Omental fat pad (tissue), 4 donors: ENCODE results near the gene SMIM1. TPM values are rescaled to one million over a fixed set of nuclear protein-coding genes. Genes with fewer than 3 reads are reported as not detected.
"Not testable (repeated sequence)": the region's sequence is repeated elsewhere in the genome, so short reads cannot be mapped to it uniquely, and the experiment has no call there.

ENCODE experiments used
- ATAC-seq: fragments of 150-250 bp; one replicate; pipeline ENCODE4 v1.9.1; 2016; ENCODE audit warnings: mild to moderate bottlenecking, moderate library complexity; ENCODE audit not compliant: low FRiP score
- DNase-seq: peaks from one replicate; pipeline ENCODE4 v3.0.0-alpha.2; 2019; ENCODE audit warnings: low spot score
- total RNA-seq, 4 donors: library from RNA; depleted of rRNA; stranded (reverse); fragments of >200 nt; gene quantifications; one replicate each; pipeline ENCODE4 v1.1.0, GENCODE V29; 2016
- TF ChIP-seq, protein P1 (sequence below), 3 donors: fragments of 450-650 bp; IDR thresholded peaks; one replicate each; pipeline ENCODE4 v1.5.1; 2016 to 2017; ENCODE audit warnings: antibody characterized with exemption in 3 of 3, mild to moderate bottlenecking in 3 of 3, moderate library complexity in 2 of 3

The SMIM1 gene
- total RNA-seq, 4 donors from 2014 or later, result 4.3 to 4.6 TPM; not detected in 2

- TF ChIP-seq, protein P1, sequence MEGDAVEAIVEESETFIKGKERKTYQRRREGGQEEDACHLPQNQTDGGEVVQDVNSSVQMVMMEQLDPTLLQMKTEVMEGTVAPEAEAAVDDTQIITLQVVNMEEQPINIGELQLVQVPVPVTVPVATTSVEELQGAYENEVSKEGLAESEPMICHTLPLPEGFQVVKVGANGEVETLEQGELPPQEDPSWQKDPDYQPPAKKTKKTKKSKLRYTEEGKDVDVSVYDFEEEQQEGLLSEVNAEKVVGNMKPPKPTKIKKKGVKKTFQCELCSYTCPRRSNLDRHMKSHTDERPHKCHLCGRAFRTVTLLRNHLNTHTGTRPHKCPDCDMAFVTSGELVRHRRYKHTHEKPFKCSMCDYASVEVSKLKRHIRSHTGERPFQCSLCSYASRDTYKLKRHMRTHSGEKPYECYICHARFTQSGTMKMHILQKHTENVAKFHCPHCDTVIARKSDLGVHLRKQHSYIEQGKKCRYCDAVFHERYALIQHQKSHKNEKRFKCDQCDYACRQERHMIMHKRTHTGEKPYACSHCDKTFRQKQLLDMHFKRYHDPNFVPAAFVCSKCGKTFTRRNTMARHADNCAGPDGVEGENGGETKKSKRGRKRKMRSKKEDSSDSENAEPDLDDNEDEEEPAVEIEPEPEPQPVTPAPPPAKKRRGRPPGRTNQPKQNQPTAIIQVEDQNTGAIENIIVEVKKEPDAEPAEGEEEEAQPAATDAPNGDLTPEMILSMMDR (IDR thresholded peaks at IDR 0.05), result no peak
- DNase-seq, result no peak
Observed at GRCh38 chr1:3795453-3796214, 23.1 kb downstream of the SMIM1 start.

DNA sequence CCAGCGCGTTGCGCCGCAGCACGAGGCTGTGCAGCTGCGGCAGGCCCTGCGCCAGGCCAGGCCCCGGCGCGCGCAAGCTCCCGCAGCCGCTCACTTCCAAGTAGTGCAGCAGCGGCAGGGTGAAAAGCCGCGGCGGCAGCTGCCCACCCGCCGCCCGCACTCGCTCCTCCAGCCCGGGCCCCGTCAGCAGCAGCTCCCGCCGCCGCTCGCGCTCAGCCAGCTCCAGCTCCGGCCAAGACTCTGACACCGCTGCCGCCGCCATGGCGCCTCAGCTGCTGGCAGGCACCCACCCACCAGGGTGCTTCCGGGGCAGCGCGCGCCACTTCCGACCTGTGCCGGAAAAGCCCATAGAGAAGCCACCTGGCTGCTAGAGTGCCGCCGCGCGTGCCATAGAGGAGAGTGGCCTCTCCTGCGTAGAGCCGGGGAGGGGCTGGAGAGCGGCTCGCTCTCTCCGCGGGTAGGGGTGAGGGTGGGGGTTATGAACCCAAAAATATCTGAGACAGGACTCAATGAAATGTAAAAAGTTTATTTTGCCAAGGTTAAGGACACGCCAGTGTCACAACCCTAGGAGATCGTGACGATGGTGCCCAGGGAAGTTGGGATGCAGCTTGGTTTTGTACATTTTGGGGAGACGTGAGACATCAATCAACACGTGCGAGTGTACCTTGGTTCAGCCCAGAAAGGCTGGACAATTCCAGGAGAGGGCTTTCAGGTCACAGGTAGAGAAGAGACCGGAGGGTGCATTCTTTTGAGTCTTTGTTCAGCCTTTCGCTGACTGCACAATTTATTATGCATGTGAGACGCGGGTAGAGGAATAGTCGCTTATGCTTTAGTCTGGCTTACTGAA is 23.9 kb downstream of the SMIM1 start, which contains the start of gene LRRC47:
Gene LRRC47 (minus strand): TSS at position 284 of the 847 bp plus-strand sequence. CDS start 22 bp downstream, at position 262.
- TF ChIP-seq, protein P1 (IDR thresholded peaks at IDR 0.05), result no peak
- ATAC-seq (peak; percentile 96), DNase-seq (peak; percentile 71)

More at GRCh38 chr1:3795453-3796214, 23.1 kb downstream of the SMIM1 start:
- ATAC-seq, result peak; percentile 13

DNA sequence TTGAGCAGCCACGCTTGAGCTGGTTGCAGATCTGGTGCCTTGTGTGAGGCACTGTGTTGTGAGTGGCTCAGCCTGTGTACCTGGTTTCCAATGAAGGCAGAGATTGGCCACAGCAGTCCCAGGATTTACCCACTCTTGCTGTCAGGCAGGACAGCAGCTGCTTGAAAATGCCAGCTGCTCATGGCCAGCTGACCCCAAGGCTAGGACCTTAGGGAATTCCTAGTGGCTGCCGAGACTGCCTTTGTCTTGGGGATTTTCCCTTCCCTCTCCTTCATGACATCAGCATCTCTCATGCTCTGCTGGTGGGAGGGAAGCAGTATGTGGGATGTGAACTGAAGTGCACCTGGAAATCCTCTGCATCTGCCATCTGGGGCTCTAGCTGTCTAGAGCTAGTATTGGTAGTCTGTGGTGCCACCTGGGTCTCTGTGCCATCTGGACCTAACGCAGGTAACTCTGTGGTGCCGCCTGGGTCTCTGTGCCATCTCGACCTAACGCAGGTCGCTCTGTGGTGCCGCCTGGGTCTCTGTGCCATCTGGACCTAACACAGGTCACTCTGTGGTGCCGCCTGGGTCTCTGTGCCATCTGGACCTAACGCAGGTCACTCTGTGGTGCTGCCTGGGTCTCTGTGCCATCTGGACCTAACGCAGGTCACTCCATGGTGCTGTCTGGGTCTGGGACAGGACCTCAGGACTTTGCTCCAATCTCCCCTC is 27.6 kb downstream of the SMIM1 start:
- no peak for DNase-seq
- ATAC-seq, result no peak
- TF ChIP-seq, protein P1 (IDR thresholded peaks at IDR 0.05), result no peak

GRCh38 chr1:3800795-3801194 is 28.2 kb downstream of the SMIM1 start:
- ATAC-seq, DNase-seq: not testable (repeated sequence)

GRCh38 chr1:3803905-3804626 is 31.5 kb downstream of the SMIM1 start:
- TF ChIP-seq, protein P1 (IDR thresholded peaks at IDR 0.05), result no peak
- DNase-seq, result no peak
- no peak for ATAC-seq

- DNase-seq, ATAC-seq: not testable (repeated sequence)
Observed at GRCh38 chr1:3804627-3804944, 32.0 kb downstream of the SMIM1 start.

GRCh38 chr1:3805038-3805437 is 32.5 kb downstream of the SMIM1 start:
- no peak for ATAC-seq
- DNase-seq, result no peak
- TF ChIP-seq, protein P1 (IDR thresholded peaks at IDR 0.05), result no peak
